Upper lobe of right lung (tissue), 1 donor: ENCODE measurements around the gene GJB6. TPM values are rescaled to one million over a fixed set of nuclear protein-coding genes. Genes with fewer than 3 reads are reported as not detected.

Experiments
- ATAC-seq: fragments of 200-7000 bp; cut with Tn5 transposase; one replicate; pipeline ENCODE4 v1.9.1; 2020; ENCODE audit warnings: mild to moderate bottlenecking, moderate library complexity
- DNase-seq: peaks from one replicate; pipeline ENCODE4 v3.0.0-alpha.2; 2020
- H3K27ac ChIP-seq: fragments of 200-600 bp; one replicate; pipeline ENCODE4 v1.8.0; 2022
- H3K27me3 ChIP-seq: fragments of 200-600 bp; one replicate; pipeline ENCODE4 v1.8.0; 2022; ENCODE audit warnings: mild to moderate bottlenecking
- H3K36me3 ChIP-seq: fragments of 200-600 bp; one replicate; pipeline ENCODE4 v1.8.0; 2022
- H3K4me1 ChIP-seq: fragments of 200-600 bp; one replicate; pipeline ENCODE4 v1.8.0; 2022
- H3K4me3 ChIP-seq: fragments of 200-600 bp; one replicate; pipeline ENCODE4 v1.8.0; 2022; ENCODE audit warnings: mild to moderate bottlenecking
- H3K9me3 ChIP-seq: fragments of 200-600 bp; one replicate; pipeline ENCODE4 v1.8.0; 2022
- CTCF ChIP-seq: fragments of 200-600 bp; IDR thresholded peaks from one replicate; pipeline ENCODE4 v1.8.0; 2022; ENCODE audit warnings: antibody characterized with exemption
- intact Hi-C: fragments of 100-400 bp; cut with DNase I; formaldehyde crosslinking; loops from one replicate; pipeline ENCODE4 v1.11.0; 2022
- total RNA-seq: library from RNA; stranded (reverse); fragmentation: NEBNext Ultra II Directional; extraction: Animal tissue kit (Norgen Biotek cat#: 25700); gene quantifications from one replicate; pipeline ENCODE4 v1.2.1, GENCODE V29; 2021
- donor health status: DM: no; HTN: yes; CAD: no; lungs with severe emphysema.

The GJB6 gene
- total RNA-seq, 1 donor from 2014 or later: not detected

DNA sequence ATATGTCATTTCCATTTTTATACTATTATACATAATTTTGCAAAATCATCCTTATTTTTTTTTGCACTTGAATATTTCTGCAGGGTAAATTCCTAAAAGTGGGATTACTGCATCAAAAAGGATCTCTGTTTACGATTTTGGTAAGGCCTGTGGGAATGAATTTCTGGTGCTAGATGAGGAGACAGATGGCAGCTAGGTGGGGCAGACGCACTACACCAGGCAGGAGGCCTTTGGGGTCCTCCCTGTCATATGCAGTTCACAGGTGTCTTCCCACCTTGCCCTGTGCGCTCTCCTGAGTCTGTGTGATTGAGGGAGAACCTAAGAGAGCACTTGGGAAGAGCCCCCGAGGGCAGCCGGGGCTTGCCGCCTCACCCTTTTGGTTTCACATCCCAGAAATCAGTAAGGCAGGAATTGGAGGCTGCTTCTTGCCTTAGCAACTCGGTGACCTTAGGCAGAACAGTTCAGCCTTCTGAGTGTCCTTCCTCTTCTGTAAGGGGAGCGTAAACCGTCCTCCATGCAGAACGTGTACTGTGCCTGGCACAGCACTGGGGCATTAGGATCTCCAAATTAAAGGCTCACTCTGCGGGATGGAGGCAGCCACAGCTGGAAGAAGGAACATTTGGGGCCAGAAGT, 25.9 kb downstream of the GJB6 start:
- Histone ChIP-seq H3K4me1 (no peaks in the 10 kb centered on the region), H3K4me3 (no peak overlapping the region), H3K9me3 (no peaks in the 10 kb centered on the region), H3K36me3 (no peaks in the 10 kb centered on the region), H3K27ac (no peak overlapping the region), H3K27me3 (peaks cover 18% of the 10 kb centered on the region)
- intact Hi-C loops: no loop called here
- DNase-seq (no peak), ATAC-seq (peak; percentile 29)
- no peak for TF ChIP-seq CTCF

- Histone ChIP-seq H3K36me3 (no peaks in the 10 kb centered on the region), H3K4me1 (peaks cover 10% of the 10 kb centered on the region), H3K9me3 (no peaks in the 10 kb centered on the region), H3K4me3 (no peak overlapping the region), H3K27me3 (peaks cover 36% of the 10 kb centered on the region), H3K27ac (no peak overlapping the region)
- ATAC-seq (no peak), DNase-seq (no peak)
- no peak for TF ChIP-seq CTCF
- intact Hi-C loops: no loop called here
Measured at GRCh38 chr13:20198781-20199180, 33.3 kb downstream of the GJB6 start.

- H3K4me3 ChIP-seq: no peak overlapping the region
- no peak overlapping the region for H3K27ac ChIP-seq
- DNase-seq: no peak
- no peaks in the 10 kb centered on the region for H3K36me3 ChIP-seq
- peak; percentile 78 for ATAC-seq
- H3K4me1 ChIP-seq: peaks cover 23% of the 10 kb centered on the region
- peaks cover 50% of the 10 kb centered on the region for H3K27me3 ChIP-seq
- intact Hi-C loops: no loop called here
- no peaks in the 10 kb centered on the region for H3K9me3 ChIP-seq
- TF ChIP-seq CTCF: peak; percentile 80
Measured at GRCh38 chr13:20197361-20197834, 34.7 kb downstream of the GJB6 start.

DNA sequence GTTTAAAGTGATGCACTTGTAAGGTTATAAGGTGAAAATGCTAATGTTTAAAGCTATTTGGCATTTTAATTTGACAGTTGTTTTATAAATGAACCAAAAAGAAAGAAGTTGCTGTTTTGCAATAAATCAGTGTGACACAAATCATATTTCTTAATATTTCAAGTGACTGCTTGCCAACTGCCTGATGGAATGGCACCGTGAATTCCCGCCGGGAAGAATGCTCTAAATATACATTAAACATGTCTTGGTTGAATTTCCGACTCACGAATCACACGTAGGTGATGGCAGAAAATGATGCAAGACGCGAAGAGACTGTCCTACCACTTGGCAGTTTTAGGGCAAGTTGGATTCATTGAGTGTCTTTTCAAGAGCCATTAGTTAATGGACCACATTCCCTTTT, 36.3 kb downstream of the GJB6 start:
- no peaks in the 10 kb centered on the region for H3K9me3 ChIP-seq
- no peak overlapping the region for H3K27ac ChIP-seq
- ATAC-seq (no peak), DNase-seq (no peak)
- H3K36me3 ChIP-seq: no peaks in the 10 kb centered on the region
- no peak overlapping the region for H3K4me3 ChIP-seq
- no peak for TF ChIP-seq CTCF
- H3K4me1 ChIP-seq: peaks cover 29% of the 10 kb centered on the region
- H3K27me3 ChIP-seq: peaks cover 60% of the 10 kb centered on the region
- intact Hi-C loops: no loop called here

GRCh38 chr13:20193907-20194631, 38.0 kb downstream of the GJB6 start:
- TF ChIP-seq CTCF: no peak
- H3K4me3 ChIP-seq: no peak overlapping the region
- ATAC-seq: no peak
- H3K36me3 ChIP-seq: no peaks in the 10 kb centered on the region
- peaks cover 60% of the 10 kb centered on the region for H3K27me3 ChIP-seq
- no peak for DNase-seq
- intact Hi-C loops: no loop called here
- H3K27ac ChIP-seq: no peak overlapping the region
- H3K4me1 ChIP-seq: peaks cover 29% of the 10 kb centered on the region
- H3K9me3 ChIP-seq: no peaks in the 10 kb centered on the region
